H1 (cell line): ENCODE data around the gene DDI1. TPM values are rescaled to one million over a fixed set of nuclear protein-coding genes. Genes with fewer than 3 reads are reported as not detected.

Experiments used
- ASH2L ChIP-seq: fragments of 200-600, 300-600 bp; sonication (generic); IDR thresholded peaks from one replicate; pipeline ENCODE4 v1.7.1; 2017; ENCODE audit warnings: low read length
- CEBPB ChIP-seq: IDR thresholded peaks from 2 replicates; pipeline ENCODE4 v1.6.1; 2012; ENCODE audit warnings: low read depth, low read length
- CHD7 ChIP-seq: fragments of 300-600 bp; sonication (generic); IDR thresholded peaks from 2 replicates; pipeline ENCODE4 v1.7.1; 2012; ENCODE audit warnings: low read length, moderate library complexity, mild to moderate bottlenecking, inconsistent platforms; ENCODE audit not compliant: insufficient replicate concordance
- CTBP2 ChIP-seq: IDR thresholded peaks from 2 replicates; pipeline ENCODE4 v1.7.0; 2011; ENCODE audit warnings: borderline replicate concordance, mild to moderate bottlenecking, moderate library complexity, mixed read lengths, low read length; ENCODE audit not compliant: insufficient read depth, insufficient read length
- KDM4A ChIP-seq: IDR thresholded peaks from one replicate; pipeline ENCODE4 v1.7.1; 2012; ENCODE audit warnings: low read depth, mild to moderate bottlenecking, moderate library complexity, low read length, inconsistent platforms; ENCODE audit not compliant: severe bottlenecking
- MAFK ChIP-seq: IDR thresholded peaks from 2 replicates; pipeline ENCODE4 v1.6.1; 2012; ENCODE audit warnings: low read depth, mild to moderate bottlenecking, improper control_type of control experiment, low read length
- RBBP5 ChIP-seq: IDR thresholded peaks from 2 replicates; pipeline ENCODE4 v1.7.1; 2012; ENCODE audit warnings: low read depth, mild to moderate bottlenecking, inconsistent platforms, low read length, moderate library complexity, borderline replicate concordance
- TAF1 ChIP-seq: IDR thresholded peaks from 2 replicates; pipeline ENCODE4 v1.6.1; 2011; ENCODE audit warnings: mild to moderate bottlenecking, low read depth, low read length
- USF2 ChIP-seq: IDR thresholded peaks from 2 replicates; pipeline ENCODE4 v1.6.1; 2011; ENCODE audit warnings: low read length, improper control_type of control experiment
- polyA plus RNA-seq, 7 experiments: library from polyadenylated mRNA; depleted of rRNA in 3 of 7; stranded (reverse) in 5 of 7; unstranded in 2 of 7; fragments of >200 nt in 5 of 7; fragments of 200-250 nt in 2 of 7; gene quantifications; 1 replicate in 5 of 7; 2 replicates in 1 of 7; 4 replicates in 1 of 7; pipeline versions ENCODE4 v1.2.1 to v1.2.3, GENCODE V29; 2011 to 2013; ENCODE audit warnings: missing spikeins in 2 of 7, mixed read lengths in 2 of 7
- total RNA-seq: library from RNA; stranded (reverse); fragmentation: NEBNext Ultra II Directional; extraction: Animal tissue kit (Norgen Biotek cat#: 25700); gene quantifications from 2 replicates; pipeline ENCODE4 v1.2.1, GENCODE V29; 2021

DDI1 gene
- total and polyA plus RNA-seq, 2 of the 8 experiments (the other 6 are each of a cell fraction or from before 2014, with no cell fraction given), result not detected

- TF ChIP-seq CHD7, result no peak
- no peak for TF ChIP-seq TAF1
- TF ChIP-seq ASH2L, result no peak
- no peak for TF ChIP-seq RBBP5
- TF ChIP-seq MAFK, result no peak
- no peak for TF ChIP-seq CEBPB
- TF ChIP-seq KDM4A, result no peak
- TF ChIP-seq USF2, result no peak
- no peak for TF ChIP-seq CTBP2
These were observed 42.6 kb downstream of the DDI1 start (continued) for GRCh38 chr11:104078995-104079394.
